Measurements from ENCODE around the gene TAF10.

The TAF10 gene

GRCh38 chr11:6561288-6561687, 50.7 kb downstream of the TAF10 start:
- no CpG with 5 or more reads among the region's 3 CpGs for WGBS (ENCODE audit: extremely low coverage, insufficient coverage, insufficient read length)
- Histone ChIP-seq H3K4me3 (ENCODE audit: low read depth, low read length) (no peak overlapping the region), H2BK5ac (ENCODE audit: low read depth, low read length, poor library complexity) (no peak overlapping the region)

More at GRCh38 chr11:6561288-6561687, 50.7 kb downstream of the TAF10 start:
- Histone ChIP-seq H2AFZ (ENCODE audit: insufficient read depth, low read length, poor library complexity) (no peak overlapping the region), H2BK12ac (ENCODE audit: low read length) (no peak overlapping the region), H3K9me3 (ENCODE audit: insufficient read depth, low read depth, low read length) (no peaks in the 10 kb centered on the region), H4K8ac (ENCODE audit: low read depth, low read length) (no peak overlapping the region), H3K36me3 (ENCODE audit: control insufficient read depth in 1 of 2, insufficient read depth in 2 of 2, low read length in 2 of 2) (no peaks in the 10 kb centered on the region), H2BK120ac (ENCODE audit: insufficient read depth, low read length, poor library complexity) (no peak overlapping the region), H3K79me2 (ENCODE audit: control insufficient read depth, insufficient read depth, low read length, poor library complexity) (no peaks in the 10 kb centered on the region), H3K14ac (ENCODE audit: low read length) (no peak overlapping the region), H2AK5ac (ENCODE audit: low read length) (no peak overlapping the region), H3K9ac (ENCODE audit: low read length) (no peak overlapping the region), H4K91ac (ENCODE audit: low read depth, low read length) (no peak overlapping the region), H4K12ac (ENCODE audit: low read depth, low read length) (no peak overlapping the region), H3K4ac (ENCODE audit: low read depth, low read length) (no peak overlapping the region), H3K27me3 (ENCODE audit: insufficient read depth, low read length) (no peaks in the 10 kb centered on the region), H3K4me1 (ENCODE audit: control insufficient read depth in 1 of 2, insufficient read depth in 2 of 2, low read length in 2 of 2) (no peaks in the 10 kb centered on the region), H3K18ac (ENCODE audit: low read length) (no peak overlapping the region), H3K4me2 (ENCODE audit: low read length) (no peak overlapping the region), H3K79me1 (ENCODE audit: low read length) (no peaks in the 10 kb centered on the region), H3K27ac (ENCODE audit: low read depth, low read length) (no peak overlapping the region), H3K23ac (ENCODE audit: low read length) (no peak overlapping the region)
- DNase-seq, result no peak

Data from trophoblast cell (in vitro differentiated cells and primary cell).